Fibroblast of skin of left quadriceps (primary cell): ENCODE data around the gene NANOS3.
"Not testable (repeated sequence)": the region's sequence is repeated elsewhere in the genome, so short reads cannot be mapped to it uniquely, and the experiment has no call there.

Experiments used
- DNase-seq, 2 experiments: peaks; one replicate each; pipeline ENCODE4 v3.0.0-alpha.2; 2013; ENCODE audit warnings: low read depth in 2 of 2

The NANOS3 gene

GRCh38 chr19:13920940-13921747, 44.2 kb downstream of the NANOS3 start:
- DNase-seq: peak in 1 of 2 experiments; percentile 10

DNA sequence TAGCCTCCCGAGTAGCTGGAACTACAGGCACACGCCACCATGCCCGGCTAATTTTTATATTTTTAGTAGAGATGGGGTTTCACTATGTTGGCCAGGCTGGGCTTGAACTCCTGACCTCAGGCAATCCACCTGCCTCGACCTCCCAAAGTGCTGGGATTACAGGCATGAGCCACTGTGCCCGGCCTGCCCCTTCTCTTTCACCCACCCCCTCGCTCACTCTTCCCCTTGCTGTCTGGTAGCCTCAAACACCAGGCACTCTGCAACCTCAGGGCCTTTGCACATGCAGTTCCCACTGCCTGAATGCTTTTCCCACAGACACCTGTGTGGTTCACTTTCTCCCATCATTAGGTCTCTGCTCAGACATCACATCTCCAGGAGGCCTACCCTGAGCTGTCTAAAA, 45.2 kb downstream of the NANOS3 start:
- DNase-seq: not testable (repeated sequence)

DNA sequence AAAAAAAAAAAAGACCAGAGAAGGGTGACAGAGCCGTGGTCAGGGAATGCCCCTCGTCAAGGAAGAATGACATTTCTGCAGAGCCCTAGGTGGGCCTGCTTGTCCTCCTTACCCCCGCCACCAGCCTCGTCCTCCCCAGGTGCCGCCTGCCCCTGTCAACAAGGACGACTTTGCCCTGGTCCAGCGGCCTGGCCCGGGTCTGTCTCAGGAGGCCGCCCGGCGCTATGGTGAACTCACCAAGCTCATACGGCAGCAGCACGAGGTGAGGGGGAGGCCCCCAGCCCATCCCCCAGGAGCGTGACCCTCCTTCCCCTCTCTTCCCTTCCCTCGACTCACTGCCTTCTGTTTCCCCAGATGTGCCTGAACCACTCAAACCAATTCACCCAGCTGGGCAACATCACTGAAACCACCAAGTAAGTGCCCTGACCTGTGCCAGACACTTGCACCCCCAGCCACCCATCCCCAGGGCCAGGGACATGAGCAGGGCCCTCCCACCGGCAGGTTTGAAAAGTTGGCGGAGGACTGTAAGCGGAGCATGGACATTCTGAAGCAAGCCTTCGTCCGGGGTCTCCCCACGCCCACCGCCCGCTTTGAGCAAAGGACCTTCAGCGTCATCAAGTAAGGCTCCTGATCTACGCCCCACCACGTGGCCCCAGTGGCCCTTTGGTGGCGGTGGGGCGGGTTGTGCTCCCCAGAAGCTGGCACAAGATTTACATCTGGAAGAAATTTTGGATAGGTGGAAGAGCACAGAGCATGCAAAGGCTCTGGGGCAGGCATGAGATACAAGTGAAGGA, 46.5 kb downstream of the NANOS3 start:
- DNase-seq: no peak

GRCh38 chr19:13926010-13926409, 49.1 kb downstream of the NANOS3 start:
- no peak for DNase-seq

GRCh38 chr19:13926715-13927114, 49.8 kb downstream of the NANOS3 start:
- DNase-seq: no peak

DNA sequence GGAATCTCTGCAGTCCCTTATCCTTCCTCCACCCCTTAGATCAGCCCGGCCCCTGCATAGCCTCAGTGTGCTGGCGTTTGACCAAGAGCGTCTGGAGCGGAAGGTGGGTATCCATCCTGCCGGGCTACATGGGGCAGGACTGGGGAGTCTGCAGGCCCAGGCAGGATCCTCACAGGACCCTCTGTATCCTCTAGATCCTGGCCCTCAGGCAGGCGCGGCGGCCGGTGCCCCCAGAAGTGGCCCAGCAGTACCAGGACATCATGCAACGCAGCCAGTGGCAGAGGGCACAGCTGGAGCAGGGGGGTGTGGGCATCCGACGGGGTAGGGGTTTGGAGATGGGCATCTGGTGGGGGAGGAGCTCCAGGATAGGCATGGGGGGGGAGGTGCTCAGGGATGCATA, 52.4 kb downstream of the NANOS3 start:
- DNase-seq: no peak

DNA sequence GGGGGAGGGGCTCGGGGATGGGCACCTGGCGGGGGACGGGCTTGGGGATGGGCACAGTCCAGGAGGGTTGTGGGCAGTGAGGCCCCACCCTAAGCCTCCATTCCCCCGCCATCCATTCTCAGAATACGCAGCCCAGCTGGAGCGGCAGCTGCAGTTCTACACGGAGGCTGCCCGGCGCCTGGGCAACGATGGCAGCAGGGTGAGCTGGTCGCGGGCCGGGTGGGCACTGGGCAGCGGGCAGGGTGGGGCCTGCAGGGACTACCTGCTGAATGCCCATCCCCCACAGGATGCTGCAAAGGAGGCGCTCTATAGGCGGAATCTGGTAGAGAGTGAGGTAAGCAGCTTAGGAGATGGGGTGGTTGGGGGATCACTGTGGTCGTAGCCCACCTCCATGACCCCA, 53.0 kb downstream of the NANOS3 start:
- DNase-seq: no peak
